Measurements from ENCODE around the gene PARVB.
"Not testable (repeated sequence)": the region's sequence is repeated elsewhere in the genome, so short reads cannot be mapped to it uniquely, and the experiment has no call there.

The PARVB gene

GRCh38 chr22:43999378-43999777 is 24.7 kb upstream of the PARVB start:
- no peak for FAIRE-seq

GRCh38 chr22:44000123-44000522 is 24.0 kb upstream of the PARVB start:
- no peak for FAIRE-seq

DNA sequence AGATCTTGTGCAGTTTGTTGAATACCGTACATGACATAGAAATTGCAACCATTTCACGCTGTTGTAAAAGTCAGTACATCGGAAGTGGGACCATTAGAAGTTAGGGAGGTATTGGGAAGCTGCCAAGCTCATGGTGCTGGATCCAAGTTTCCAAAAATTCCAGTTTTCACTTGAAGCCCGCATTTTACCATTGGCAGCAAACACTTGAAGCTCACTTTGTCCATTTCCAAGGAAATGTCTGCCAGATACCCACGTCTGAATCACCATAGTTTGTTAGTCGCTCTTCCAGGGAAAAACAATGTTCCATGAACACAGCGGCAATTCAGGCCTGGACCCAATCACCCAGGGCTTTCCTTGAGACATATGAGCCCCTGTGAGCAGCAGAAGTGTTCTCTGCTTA is 22.6 kb upstream of the PARVB start:
- no peak for FAIRE-seq

GRCh38 chr22:44002324-44002723 is 21.8 kb upstream of the PARVB start:
- FAIRE-seq = no peak

- FAIRE-seq = no peak
Measured at GRCh38 chr22:44002997-44003396, 21.1 kb upstream of the PARVB start.

- FAIRE-seq = no peak
Measured at GRCh38 chr22:44003405-44004103, 20.5 kb upstream of the PARVB start.

- FAIRE-seq = no peak
Measured at GRCh38 chr22:44004104-44004460, 20.0 kb upstream of the PARVB start.

GRCh38 chr22:44005524-44005923 is 18.6 kb upstream of the PARVB start:
- FAIRE-seq = no peak

DNA sequence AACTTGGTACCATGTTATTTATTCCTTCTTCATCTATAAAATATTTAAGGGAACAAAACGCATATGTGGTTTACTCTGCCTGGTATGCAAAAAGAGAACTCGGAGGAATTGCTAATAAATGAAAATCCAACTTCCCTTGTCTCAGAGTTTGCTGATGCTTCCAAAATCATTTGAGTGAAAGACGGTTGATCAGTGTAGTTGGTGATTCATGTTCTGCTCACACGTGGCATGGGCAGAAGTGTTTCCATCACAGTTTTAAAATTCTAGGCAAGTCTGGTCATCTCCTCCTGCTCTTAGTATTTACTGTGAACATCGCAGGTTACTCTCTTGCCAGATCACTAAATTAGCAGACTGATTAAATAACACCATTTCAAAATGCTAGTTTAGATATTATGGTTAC is 11.9 kb upstream of the PARVB start:
- FAIRE-seq = no peak

- FAIRE-seq = no peak
Measured at GRCh38 chr22:44012591-44012990, 11.5 kb upstream of the PARVB start.

DNA sequence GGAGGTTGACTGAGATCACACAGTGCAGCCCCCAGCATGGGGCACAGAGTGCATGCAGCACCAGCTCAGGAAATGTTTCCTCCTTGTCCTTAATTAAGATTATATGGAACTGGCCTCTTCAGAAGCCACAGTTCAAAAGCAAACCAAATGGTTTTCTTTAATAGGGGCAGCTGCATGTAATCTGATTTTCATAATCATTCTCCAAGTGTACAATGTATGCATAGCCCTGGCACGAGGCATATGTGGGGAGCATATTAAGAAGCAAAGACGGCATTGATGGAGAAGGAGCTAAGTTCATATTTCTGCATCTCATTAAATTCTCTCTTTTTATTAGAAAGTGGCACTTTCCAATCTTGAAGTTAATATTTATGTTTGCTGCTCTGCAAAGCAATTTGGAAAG is 9.9 kb upstream of the PARVB start:
- FAIRE-seq = no peak

- not testable (repeated sequence) for FAIRE-seq
Measured at GRCh38 chr22:44016586-44016985, 7.5 kb upstream of the PARVB start.

GRCh38 chr22:44018594-44018993 is 5.5 kb upstream of the PARVB start:
- no peak for FAIRE-seq

GRCh38 chr22:44019416-44019815 is 4.7 kb upstream of the PARVB start:
- no peak for FAIRE-seq

GRCh38 chr22:44019846-44020245 is 4.3 kb upstream of the PARVB start:
- FAIRE-seq = no peak

DNA sequence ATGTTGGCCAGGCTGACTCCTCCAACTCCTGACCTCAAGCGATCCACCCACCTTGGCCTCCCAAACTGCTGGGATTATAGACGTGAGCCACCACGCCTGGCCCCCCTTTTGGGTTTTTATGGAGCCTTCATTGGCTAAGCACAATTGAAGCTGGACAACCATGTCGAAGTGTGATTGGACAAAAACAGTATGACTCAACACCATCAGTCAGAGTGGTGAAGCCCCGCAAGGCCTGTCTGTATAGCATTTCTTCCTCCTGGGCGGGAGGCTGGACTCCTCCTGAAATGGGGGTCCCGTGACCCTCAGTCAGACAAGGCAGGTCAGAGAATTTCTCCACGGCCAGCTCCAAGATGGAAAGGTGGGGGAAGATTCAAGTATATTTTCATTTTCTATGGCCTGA is 3.1 kb upstream of the PARVB start:
- no peak for FAIRE-seq

DNA sequence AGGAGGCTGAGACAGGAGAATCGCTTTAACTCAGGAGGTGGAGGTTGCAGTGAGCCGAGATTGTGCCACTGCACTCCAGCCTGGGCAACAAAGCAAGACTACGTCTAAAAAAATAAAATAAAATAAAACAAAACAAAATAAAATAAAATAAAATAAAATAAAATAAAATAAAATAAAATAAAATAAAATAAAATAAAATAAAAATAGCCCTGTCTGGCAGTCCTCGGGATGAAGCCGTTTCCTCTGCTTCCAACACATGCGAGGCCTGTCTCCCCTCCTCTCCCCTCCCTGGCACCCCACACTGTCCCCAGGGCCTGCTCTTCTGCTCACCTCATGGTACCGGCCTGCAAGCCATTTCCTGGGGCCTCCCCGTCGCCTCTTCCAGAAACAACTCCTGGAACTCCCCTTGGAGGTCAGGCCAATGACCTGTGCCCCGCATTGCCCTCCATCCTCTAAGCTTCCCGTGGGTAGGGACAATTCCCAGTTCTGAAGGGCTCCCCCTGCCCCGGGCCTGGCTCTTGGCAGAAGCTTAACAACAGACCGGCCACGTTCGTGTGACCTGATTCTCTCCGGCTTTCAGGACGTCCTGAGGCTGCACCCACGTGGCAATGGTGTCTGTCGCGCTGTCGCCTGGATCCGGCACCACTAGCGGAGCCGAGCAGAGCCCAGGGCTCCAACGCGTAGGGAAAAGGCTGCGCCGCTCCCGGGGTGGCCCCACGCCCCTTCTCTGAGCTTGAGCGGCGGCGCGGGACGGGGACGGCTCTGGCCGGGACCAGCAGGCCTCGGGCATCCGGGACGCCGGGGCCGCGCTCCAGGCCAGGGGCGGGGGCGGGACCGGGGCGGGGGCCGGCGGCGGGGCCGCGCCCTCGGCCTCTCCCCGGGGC is 456 bp upstream of the PARVB start:
- no peak for FAIRE-seq

DNA sequence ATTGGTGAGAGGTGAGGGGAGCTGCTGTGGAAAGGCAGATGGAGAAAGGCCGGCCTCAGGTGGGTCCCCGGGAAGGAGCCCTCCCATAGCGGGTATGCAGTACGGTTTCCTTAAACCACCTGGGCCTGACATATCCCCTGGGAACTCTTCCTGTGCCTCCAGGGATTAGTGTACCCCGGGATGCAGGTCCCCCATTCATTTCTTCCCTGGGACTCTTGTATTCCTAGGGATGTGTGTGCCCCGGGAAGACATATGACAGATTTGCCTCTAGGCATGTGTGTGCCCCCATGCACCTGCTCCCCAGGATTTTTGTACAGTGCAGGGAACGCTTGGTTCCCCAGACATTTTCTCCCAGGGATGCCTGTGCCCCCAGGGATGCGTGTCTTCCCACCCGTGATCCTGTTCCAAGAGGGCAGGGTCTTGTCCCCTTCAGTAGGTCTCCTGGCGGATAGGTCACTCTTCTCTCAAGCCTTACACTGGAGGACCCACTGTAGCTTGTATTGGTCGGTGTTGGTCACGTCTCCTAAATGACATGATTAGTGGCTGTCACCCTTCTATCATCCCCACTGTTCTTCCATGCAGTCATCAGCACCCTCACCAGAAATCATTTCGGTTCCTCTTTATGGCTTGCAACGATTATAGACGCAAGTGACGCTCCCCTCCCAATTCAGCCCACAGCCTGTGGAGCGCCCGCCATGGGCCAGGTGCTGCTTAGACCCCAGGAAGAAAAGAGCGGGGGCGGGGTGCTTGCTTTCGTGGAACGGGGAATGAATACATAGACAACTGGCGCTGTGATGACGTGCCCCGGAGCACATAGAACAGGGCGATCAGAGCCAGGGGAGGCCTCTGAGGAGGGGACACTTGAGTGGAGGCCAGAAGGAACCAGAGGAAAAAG is 1.3 kb downstream of the PARVB start:
- FAIRE-seq = no peak

GRCh38 chr22:44026066-44026629 is 2.0 kb downstream of the PARVB start:
- FAIRE-seq = no peak

GRCh38 chr22:44026630-44027511 is 2.8 kb downstream of the PARVB start:
- no peak for FAIRE-seq

- FAIRE-seq = no peak
Measured at GRCh38 chr22:44028091-44028490, 4.0 kb downstream of the PARVB start.

DNA sequence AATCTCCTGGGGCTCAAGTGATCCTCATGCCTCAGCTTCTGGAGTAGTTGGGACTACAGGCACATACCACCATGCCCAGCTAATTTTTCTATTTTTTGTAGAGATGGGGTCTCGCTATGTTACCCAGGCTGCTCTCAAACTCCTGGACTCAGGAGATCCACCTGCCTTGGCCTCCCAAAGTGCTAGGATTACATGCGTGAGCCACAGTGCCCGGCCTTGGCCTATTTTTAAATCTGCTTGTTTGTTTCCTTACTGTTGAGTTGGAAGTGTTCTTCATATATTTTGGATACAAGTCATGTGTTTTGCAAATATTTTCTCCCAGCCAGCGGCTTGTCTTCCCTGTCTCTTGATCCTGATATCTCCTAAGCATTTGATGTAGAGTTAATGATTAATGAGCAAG is 5.0 kb downstream of the PARVB start:
- no peak for FAIRE-seq

Data from colon (tissue), 2 donors.